Measurements from ENCODE around the gene CES3.

GRCh38 chr16:66979011-66979717 is 18.1 kb downstream of the CES3 start:
- TF ChIP-seq POLR2A (IDR thresholded peaks at IDR 0.05) = no peak
- TF ChIP-seq CTCF (IDR thresholded peaks at IDR 0.05) = no peak

All from vagina (tissue), 2 donors.